HG03066 (cell line): ENCODE results near the gene FAM13B.
A peak's percentile ranks its signal among the peaks of the same experiment; 100 is the strongest.
"Not testable (repeated sequence)": the region's sequence is repeated elsewhere in the genome, so short reads cannot be mapped to it uniquely, and the experiment has no call there.

Experiments used
- ATAC-seq: cut with Tn5 transposase; IDR thresholded peaks from one replicate; pipeline ENCODE4 v1.9.1; 2021; ENCODE audit warnings: low read depth; ENCODE audit not compliant: unreplicated experiment

Gene FAM13B

DNA sequence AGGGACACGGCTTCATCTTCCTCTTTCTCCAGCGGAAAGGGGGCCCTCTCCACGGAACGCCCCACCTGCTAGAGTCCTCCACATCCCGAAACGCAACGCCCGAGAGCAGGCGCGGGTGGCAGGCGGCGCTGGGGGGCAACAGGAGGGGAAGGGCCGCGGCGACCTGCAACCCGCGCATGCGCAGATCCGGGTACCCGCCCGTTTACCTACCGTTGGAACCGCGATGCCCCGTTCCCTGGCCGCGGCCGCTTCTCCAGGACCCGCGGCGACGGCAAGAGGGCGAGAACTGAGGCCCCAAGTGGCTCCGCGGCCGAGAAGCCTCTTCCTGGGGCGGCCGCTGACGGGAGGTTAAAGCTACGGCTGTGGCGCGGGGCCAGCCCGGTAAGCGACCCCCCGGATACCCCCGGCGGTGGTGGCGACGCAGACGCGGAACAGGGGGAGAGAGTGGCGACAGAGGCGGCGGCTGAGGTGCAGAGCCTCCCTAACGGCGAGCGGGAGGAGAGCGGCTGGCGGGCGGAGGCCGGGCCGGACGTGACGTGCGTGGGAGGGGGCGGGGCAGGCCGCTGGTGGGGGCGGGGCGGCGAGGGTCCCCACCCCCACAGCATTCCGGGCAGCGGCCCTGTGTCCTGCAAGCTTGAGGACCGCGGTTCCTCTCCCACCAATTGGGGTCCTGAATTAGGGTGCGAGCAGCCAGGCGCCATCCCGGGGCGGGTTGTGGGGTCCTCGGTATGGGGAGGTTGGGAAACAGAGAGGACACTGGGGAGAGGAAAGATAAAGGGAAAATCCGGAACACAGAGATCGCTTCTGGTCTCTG lies at the start of gene FAM13B:
Gene FAM13B (minus strand): TSS at position 508 of the 814 bp plus-strand sequence. CDS start 13,968 bp downstream, outside the sequence.
- peak; percentile 49 for ATAC-seq

GRCh38 chr5:138082033-138082432 lies 49.2 kb upstream of the FAM13B start:
- no peak for ATAC-seq

GRCh38 chr5:138078006-138078643 lies 45.2 kb upstream of the FAM13B start:
- ATAC-seq, result no peak

GRCh38 chr5:138077064-138077696 lies 44.3 kb upstream of the FAM13B start:
- no peak for ATAC-seq

DNA sequence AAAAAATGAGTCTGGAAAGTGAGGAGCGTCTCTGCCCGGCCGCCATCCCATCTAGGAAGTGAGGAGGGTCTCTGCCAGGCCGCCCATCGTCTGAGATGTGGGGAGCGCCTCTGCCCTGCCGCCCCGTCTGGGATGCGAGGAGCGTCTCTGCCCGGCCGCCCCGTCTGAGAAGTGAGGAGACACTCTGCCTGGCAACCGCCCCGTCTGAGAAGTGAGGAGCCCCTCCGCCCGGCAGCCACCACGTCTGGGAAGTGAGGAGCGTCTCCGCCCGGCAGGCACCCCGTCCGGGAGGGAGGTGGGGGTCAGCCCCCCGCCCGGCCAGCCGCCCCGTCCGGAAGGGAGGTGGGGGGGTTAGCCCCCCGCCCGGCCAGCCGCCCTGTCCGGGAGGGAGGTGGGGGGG lies 37.1 kb upstream of the FAM13B start:
- ATAC-seq, result not testable (repeated sequence)

DNA sequence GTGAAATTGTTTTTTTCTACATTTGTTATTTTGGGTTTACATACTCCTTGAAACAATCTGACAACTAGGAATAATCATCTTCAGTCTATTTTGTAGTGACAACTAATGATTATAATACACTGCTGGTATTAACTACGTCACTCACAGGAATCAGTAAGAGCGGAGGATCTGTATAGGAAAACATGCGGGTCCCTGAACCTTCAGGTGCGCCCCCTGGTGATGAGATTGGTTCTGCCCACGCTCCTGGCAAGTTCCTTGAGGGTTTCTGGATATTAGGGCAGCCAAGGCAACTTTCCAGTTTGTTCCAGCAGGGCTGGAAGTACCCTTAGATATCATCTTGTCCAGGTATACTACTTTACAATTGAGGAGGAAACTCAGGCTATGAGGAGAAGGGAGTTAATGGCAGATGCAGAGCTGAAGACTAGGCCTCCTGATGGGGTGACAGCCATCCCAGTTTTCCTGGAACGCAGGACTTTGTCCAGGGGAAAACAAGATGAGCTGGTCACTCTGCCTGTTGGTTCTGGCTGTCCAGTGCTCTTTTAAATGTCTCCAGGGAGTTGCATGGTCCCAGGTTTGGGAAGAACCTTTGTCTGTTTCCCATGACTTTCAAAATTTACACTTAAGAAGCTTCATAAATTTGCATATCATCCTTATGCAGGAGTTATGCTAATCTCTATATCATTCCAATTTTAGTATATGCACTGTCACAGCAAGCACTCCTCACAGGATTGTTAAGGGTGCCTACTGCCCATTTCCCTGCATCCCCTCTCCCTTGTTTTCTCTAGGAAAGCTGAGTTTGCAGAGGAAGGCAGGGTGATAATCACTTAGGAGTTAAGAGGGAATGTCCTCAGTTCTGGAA lies 36.1 kb upstream of the FAM13B start:
- no peak for ATAC-seq

DNA sequence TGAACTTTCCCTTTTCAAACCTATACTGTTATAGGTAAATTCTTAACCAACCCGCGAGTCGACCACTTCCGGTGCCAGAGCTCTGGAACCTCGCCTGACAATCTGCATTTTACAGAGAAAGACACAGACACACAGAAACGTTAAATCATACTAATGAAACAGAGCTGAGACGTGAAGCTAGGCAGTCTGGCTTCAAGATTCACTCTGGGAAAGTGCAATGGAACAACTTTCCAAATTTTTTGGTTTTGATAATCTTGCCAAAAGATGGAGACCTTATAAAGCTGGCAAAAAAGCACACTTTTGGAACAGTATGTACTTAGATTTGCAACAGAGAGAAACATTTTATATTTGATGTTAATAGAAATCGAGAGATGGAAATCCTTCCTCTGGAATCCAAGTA lies 35.1 kb upstream of the FAM13B start:
- ATAC-seq, result no peak

DNA sequence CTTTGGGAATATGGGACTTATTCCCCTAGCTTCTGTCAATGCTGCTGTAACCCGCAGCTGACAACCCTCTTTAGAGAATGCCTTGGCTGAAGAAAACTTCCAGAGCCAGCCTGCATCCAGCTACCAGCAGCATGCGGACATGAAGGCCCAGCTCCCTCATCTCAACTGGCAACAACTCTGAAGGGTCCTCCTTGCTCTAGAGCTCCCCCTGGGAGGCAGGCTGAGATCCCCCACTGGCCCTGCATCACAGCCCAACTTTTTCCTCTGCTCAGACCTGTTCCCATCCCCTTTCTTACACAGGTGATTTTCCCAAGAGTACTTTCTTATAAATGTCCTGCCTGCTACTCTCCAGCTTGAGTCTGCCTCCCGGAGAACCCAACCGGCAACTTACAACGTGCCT lies 32.2 kb upstream of the FAM13B start:
- no peak for ATAC-seq

DNA sequence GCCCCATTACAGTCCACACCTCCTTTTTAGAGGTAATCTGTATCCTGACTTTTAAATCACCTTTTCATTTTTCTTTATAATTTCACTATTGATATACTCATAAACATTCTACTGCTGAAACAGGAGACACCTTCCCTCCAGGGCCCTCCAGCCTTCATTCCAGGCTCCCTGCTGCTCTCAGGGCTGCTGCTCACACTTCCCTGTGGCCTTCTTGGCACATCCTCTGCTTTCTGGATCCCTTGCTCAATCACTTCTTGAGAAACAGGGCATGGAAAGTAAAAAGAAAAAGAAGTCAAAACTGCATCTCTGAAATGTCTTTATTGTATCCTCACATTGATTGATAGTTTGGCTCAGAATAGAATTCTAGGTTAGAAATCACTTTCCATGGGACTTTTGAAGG lies 31.6 kb upstream of the FAM13B start:
- no peak for ATAC-seq

- ATAC-seq, result no peak
Observed at GRCh38 chr5:138054847-138055558, 22.1 kb upstream of the FAM13B start.

DNA sequence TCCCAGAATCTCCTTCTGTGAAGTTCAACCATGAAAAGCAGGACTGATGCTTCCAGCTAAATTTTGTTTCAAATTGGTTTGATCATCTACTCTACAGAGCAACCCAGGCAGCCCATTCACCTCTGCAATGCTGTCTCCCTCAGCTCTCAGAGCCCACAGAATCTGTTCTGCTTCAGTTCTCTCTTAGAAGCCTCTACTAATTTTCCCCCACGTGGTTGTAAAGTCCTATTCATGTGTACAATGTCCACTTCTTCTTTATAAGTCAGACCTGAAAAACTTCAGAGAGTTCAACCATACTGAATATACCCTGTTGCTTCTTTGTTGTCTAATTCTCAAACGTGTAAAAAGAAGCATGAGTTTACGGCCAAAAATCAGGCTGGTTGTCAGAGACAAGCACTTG lies 21.3 kb upstream of the FAM13B start:
- ATAC-seq, result no peak

DNA sequence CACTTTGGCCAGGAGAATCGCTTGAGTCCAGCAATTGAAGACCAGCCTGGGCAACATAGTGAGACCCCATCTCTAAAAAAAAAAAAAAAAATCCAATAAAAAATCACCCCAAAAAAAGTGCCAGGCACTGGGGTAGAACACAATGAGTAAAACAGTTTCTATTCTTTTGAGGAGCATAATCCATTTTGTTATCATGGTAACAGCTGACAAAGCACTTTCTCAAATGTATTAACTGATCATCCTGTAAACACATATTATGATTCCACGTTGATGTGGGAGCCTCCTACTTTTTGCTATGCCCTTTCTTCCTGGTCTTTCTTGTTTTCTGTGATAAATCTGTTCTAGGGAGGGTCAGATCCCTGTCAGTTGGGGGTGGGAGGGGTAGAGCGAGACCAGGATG lies 20.7 kb upstream of the FAM13B start:
- ATAC-seq, result no peak

DNA sequence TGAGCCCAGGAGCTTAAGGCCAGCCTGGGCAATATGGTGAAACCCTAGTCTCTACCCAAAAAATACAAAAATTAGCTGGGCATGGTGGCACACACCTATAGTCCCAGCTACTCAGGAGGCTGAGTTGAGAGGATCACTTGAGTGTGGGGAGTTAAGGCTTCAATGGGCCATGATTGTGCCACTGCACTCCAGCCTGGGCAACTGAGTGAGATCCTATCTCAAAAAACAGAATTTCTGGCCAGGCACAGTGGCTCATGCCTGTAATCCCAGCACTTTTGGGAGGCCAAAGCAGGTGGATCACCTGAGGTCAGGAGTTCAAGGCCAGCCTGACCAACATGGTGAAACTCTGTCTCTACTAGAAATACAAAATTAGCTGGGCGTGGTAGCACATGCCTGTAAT lies 19.8 kb upstream of the FAM13B start:
- ATAC-seq, result not testable (repeated sequence)

DNA sequence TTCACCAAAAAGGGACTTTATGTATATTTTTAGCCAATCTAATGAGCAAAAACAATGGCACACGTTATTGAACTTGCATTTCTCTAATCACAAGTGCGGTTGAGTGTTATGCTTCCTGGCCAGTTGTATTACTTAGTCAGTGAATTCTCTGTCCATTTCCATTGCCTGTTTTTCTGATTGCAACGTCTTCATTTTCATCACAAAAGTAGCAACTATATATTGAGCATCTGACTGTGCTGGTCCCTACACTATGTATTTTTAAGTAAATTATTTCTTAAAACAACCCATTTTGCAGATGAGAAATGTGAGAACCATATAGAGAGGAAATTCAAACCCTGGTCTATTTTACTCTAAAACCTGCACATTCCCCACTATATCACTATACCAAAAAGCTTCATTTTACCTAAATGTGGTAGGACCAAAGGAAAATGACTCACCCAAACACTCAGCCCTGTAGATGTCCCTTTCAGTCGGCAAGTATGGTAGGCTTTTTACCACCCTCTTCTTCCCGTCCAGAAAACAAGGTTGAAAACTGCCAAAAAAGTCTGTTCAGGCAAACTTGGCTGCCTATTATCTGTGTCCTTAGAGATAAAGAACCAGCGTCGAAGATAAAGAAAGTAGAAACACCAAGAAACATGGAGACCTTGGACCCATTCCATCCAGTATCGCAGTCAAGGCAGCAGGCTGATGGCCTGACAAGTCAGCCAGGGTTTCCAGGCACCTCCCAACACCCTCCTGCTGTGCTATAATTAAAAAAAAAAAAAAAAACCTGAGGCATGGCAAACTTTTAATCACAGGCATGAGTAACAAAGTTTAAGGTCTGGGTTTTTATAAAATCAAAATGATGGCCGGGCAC lies 18.8 kb upstream of the FAM13B start:
- no peak for ATAC-seq

DNA sequence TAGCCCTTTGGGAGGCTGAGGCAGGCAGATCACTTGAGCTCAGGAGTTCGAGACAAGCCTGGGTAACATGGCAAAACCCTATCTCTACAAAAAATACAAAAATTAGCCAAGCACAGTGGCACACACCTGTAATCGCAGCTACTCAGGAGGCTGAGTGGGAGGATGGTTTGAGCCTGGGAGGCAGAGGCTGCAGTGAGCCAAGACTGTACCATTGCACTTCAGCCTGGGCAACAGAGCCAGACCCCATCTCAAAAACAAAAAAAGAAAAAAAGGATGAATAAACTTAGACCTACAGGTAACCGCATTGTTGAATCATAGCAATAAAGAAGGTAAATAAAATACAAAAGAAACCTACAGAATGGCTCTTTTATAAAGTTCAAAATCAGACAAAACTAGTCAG lies 12.4 kb upstream of the FAM13B start:
- not testable (repeated sequence) for ATAC-seq

GRCh38 chr5:138038826-138039225 lies 5.9 kb upstream of the FAM13B start:
- ATAC-seq, result no peak

DNA sequence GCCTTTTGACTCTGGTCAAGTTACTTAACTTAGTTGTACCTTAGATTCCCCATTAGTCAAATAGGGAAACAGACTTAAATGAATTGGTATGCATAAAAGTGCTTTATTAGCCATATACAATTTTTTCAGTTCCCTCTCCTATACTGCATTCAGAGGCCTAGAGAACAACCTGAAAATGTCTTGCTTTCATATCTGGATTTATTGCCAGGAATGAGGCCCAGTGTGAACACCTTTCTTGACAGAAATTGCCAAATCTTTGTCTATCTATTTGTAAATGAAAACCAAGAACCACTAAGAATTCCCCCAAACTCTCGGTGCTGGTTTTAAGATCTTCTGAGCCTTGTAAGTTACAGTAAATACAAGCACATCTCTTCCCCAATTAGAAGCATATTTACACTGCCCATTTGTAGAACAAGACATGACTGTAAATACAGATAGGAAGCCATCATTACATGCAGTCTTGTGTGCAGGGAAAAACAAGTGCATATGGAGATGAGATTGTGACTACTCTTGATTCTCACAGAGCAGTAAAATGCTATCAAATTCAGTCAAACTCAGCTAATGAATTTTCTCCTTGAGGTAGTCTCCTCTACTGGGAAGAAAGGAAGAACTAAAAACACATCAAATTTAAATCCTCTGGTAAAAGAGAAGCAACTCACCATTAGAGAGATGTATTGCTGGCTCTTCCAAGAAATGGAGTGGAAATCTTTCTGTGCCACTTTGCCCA lies 5.2 kb upstream of the FAM13B start:
- no peak for ATAC-seq

DNA sequence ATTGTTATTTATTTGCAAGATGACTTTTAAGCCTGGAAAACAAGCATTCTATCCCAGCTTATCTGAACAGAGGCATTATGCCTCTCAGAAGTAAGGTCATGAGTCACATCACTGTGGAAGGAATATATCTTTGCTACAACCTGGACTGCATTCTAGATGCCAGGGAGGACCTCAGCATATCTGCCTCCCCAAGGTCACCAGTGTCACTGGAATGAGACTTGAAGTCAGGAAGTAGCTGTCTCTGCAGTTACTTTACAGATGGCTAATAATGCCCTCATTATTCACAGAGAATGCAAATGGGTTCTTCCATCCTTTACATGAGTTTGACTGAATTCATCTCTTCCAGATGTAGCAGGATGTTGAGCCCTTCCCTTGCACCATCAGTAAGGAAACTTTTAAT lies 4.4 kb upstream of the FAM13B start:
- ATAC-seq, result no peak
